ENCODE data around the gene SORCS3. TPM values are rescaled to one million over a fixed set of nuclear protein-coding genes. Genes with fewer than 3 reads are reported as not detected.
"Not testable (repeated sequence)": the region's sequence is repeated elsewhere in the genome, so short reads cannot be mapped to it uniquely, and the experiment has no call there.

SORCS3 gene
- total and polyA plus RNA-seq, 2 of the 13 experiments (the other 11 are each of a cell fraction or from before 2014, with no cell fraction given): 0.07 TPM; not detected in 1

DNA sequence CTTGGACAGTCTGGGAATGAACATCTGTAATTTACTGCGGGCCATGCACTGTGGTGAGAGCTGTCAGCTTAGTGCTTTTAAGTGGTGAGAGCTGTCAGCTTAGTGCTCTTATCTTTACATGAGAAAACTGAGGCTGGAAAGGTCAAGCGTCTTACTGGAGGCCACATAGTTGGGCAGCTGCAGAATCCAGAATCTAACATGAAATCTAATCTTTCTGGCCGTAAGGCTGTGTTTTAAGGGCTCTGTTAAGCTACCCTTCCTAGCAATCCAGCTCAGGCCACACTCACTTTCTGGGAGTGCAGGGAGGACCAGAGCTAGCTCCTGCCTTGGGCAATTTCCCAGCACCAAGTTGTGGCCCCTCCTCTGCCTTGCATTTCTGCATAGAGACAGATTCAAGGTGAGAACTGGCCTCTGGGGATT, 70.2 kb downstream of the SORCS3 start (continued):
- TF ChIP-seq, protein P1, sequence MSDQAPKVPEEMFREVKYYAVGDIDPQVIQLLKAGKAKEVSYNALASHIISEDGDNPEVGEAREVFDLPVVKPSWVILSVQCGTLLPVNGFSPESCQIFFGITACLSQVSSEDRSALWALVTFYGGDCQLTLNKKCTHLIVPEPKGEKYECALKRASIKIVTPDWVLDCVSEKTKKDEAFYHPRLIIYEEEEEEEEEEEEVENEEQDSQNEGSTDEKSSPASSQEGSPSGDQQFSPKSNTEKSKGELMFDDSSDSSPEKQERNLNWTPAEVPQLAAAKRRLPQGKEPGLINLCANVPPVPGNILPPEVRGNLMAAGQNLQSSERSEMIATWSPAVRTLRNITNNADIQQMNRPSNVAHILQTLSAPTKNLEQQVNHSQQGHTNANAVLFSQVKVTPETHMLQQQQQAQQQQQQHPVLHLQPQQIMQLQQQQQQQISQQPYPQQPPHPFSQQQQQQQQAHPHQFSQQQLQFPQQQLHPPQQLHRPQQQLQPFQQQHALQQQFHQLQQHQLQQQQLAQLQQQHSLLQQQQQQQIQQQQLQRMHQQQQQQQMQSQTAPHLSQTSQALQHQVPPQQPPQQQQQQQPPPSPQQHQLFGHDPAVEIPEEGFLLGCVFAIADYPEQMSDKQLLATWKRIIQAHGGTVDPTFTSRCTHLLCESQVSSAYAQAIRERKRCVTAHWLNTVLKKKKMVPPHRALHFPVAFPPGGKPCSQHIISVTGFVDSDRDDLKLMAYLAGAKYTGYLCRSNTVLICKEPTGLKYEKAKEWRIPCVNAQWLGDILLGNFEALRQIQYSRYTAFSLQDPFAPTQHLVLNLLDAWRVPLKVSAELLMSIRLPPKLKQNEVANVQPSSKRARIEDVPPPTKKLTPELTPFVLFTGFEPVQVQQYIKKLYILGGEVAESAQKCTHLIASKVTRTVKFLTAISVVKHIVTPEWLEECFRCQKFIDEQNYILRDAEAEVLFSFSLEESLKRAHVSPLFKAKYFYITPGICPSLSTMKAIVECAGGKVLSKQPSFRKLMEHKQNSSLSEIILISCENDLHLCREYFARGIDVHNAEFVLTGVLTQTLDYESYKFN (CRISPR knock-in tag; conservative IDR thresholded peaks at IDR 0.05): no peak
- TF ChIP-seq PPARG (CRISPR knock-in tag; conservative IDR thresholded peaks at IDR 0.05): no peak
- TF ChIP-seq RBM39 (IDR thresholded peaks at IDR 0.05; ENCODE audit: low read depth, low read length, poor library complexity, severe bottlenecking): no peak
- TF ChIP-seq NONO (IDR thresholded peaks at IDR 0.05): no peak
- TF ChIP-seq NONO (CRISPR knock-in tag; conservative IDR thresholded peaks at IDR 0.05): no peak
- no peak for TF ChIP-seq PAX8 (CRISPR knock-in tag; IDR thresholded peaks at IDR 0.05; ENCODE audit: borderline replicate concordance)
- no peak for TF ChIP-seq ZNF841 (CRISPR knock-in tag; IDR thresholded peaks at IDR 0.05; ENCODE audit: borderline replicate concordance)
- no peak for TF ChIP-seq ZSCAN29 (CRISPR knock-in tag; conservative IDR thresholded peaks at IDR 0.05)

- POLR2A ChIA-PET: not testable (repeated sequence)
Observed at GRCh38 chr10:104730593-104730992, 89.5 kb downstream of the SORCS3 start.

More at GRCh38 chr10:104730593-104730992, 89.5 kb downstream of the SORCS3 start:
- H2AFZ ChIP-seq (ENCODE audit: low read length); DNase-seq (ENCODE audit: low spot score); ATAC-seq; H3K4me3 ChIP-seq (replicated peaks in 1 of 3; ENCODE audit: insufficient read depth in 1 of 3, low read depth in 2 of 3, low read length in 3 of 3); CTCF ChIA-PET (ENCODE audit: low intra/inter-chr PET ratio, low total read pairs); in situ Hi-C loops (cut with HindIII; ENCODE audit: extremely low pct_ligation_motif_present, low pct_unique_long_range_greater_than_20kb); H3K79me2 ChIP-seq (ENCODE audit: insufficient read depth, low read length); H3K9me3 ChIP-seq (ENCODE audit: low read length); FAIRE-seq; H3K9ac ChIP-seq (ENCODE audit: insufficient read depth, low read depth, low read length); BruUV-seq (replicated peaks); H3K4me1 ChIP-seq (ENCODE audit: insufficient read depth, low read length); H3K4me2 ChIP-seq (ENCODE audit: low read depth, low read length); H3K27ac ChIP-seq (ENCODE audit: extremely low read length, insufficient read depth, low read length); H3K27me3 ChIP-seq (ENCODE audit: control insufficient read depth in 1 of 2, insufficient read depth in 2 of 2, low read length in 2 of 2); H3K36me3 ChIP-seq (replicated peaks in 1 of 2; ENCODE audit: control insufficient read depth in 1 of 2, insufficient read depth in 2 of 2, low read length in 2 of 2); intact Hi-C loops (cut with micrococcal nuclease; ENCODE audit: unreplicated experiment); H4K20me1 ChIP-seq (ENCODE audit: insufficient read depth, low read length): not testable (repeated sequence)
- 2% methylated on average over 2 of the region's 2 CpGs for WGBS (ENCODE audit: low lambda C conversion rate)

Data from HepG2 (cell line).